Measurements from ENCODE around the gene PARD3.

The PARD3 gene

GRCh38 chr10:34537629-34538231 lies 277.4 kb downstream of the PARD3 start:
- DNase-seq (ENCODE audit: low read depth), result no peak

GRCh38 chr10:34535872-34536271 lies 279.2 kb downstream of the PARD3 start:
- DNase-seq (ENCODE audit: low read depth), result no peak

- DNase-seq (ENCODE audit: low read depth), result no peak
Measured at GRCh38 chr10:34530778-34531177, 284.3 kb downstream of the PARD3 start.

- peak; percentile 97 for DNase-seq (ENCODE audit: low read depth)
Measured at GRCh38 chr10:34528320-34528719, 286.8 kb downstream of the PARD3 start.

DNA sequence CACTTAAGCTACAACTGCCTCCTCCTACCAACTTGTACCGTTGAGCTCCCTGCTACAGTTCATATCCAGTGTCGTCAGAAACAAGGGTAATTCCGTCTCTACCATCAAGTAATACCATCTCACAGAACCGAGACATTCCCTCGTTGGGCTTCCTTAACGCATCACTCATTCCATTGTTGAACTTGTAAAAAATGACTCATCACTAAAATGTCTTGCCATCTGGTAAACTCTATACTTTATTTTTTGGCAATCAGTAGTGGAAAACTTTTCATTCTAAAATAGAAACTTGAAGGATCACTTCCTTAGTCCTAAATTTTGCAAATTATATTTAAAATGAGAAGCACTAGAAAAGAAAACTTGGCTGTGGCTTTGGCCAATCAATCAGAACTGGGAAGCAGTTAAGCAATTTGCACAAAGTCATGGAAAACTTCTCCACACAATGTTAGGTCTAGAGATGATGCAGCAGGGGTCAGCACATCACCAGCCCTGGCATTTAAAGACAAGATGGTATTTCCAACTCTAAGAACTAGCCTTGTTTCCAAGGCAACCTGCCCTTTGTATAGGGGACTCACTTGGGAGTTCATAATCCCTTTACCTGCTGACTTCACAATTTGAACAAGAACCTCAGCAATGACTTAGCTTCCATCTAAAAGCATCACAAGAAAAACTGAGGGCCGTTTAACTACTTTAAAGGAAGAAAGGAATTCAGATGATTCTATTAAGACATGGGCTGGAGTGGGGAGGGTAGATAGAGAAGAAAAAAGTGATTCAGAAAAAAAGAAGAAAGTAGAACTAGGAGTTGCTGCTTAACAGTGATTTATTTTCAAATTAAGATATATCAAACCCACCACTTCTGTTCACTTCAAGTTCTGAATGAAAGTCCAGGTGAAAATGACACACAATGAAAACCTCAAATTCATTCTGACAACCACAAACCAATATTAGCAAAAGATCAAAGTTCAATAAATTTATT lies 288.1 kb downstream of the PARD3 start:
- DNase-seq (ENCODE audit: low read depth), result peak; percentile 94

DNA sequence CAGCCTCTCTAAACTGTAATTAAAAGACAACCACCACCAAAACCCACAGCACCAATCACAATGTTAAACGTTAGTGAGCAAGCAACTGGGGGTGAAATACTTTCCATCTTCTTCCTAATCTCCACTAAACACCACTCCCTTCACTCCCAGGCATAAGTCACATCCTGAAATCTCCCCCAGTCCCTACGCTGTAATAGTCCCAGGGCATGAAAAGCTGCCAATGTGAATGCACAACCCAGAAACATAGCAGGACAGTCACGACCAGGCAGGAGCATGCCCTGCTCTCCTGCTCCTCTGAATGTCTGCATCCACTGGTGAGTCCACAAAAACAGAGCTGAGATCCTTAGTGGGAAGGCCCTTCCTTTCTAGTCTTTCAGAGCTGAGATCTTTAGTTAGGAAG lies 288.9 kb downstream of the PARD3 start:
- DNase-seq (ENCODE audit: low read depth), result peak; percentile 60

DNA sequence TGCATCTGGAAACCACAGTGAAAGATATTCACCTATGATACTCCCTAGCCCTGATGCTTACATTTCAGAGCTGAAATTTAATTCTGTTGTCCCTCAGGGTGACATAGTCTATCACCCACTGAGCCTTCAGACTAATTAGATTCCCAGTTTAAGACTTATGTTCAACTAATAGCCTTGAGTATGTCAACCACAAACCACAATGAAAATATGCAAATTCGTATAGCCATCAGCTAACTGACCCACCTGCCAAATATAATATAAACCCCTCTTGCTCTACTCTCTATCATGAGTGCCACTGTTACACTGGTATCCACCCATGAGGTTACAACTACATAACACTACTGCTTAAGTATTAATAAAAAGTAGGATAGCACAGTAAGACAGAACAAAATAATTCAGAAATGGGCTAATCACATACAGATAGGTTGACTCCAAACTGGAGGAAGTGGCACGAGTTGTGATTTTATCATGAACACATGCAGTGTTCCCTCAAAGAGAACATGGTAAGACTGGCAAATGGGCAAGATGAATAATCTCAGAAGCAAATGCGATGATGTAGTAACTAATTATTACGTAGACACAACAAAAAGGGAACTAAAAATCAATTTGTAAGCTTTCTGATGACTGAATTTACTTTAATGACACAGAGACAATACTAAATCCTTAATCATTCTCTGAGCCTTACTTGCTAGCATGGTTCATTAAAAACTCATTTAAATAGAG lies 290.6 kb downstream of the PARD3 start:
- no peak for DNase-seq (ENCODE audit: low read depth)

GRCh38 chr10:34523017-34523767 lies 291.9 kb downstream of the PARD3 start:
- peak; percentile 64 for DNase-seq (ENCODE audit: low read depth)

- peak; percentile 47 for DNase-seq (ENCODE audit: low read depth)
Measured at GRCh38 chr10:34522546-34522945, 292.6 kb downstream of the PARD3 start.

DNA sequence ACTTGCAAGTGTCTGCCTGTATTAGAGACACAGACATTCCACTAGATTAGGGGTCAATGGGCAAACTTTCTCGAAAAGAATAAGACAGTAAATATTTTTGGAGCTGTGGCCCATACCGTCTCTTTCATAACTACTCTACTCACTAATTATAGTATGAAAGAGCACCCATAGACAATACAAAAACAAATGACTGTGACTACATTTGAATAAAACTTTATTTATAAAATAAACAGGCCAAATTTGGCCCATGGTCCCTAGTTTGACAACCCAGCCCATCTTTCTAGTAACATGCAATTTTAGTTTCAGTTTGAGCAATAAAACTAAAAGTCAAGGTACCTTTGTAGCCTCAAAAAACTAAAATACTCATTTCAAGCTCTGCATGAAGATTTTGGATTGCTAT lies 294.6 kb downstream of the PARD3 start:
- DNase-seq (ENCODE audit: low read depth), result no peak

GRCh38 chr10:34520084-34520483 lies 295.0 kb downstream of the PARD3 start:
- DNase-seq (ENCODE audit: low read depth), result no peak

DNA sequence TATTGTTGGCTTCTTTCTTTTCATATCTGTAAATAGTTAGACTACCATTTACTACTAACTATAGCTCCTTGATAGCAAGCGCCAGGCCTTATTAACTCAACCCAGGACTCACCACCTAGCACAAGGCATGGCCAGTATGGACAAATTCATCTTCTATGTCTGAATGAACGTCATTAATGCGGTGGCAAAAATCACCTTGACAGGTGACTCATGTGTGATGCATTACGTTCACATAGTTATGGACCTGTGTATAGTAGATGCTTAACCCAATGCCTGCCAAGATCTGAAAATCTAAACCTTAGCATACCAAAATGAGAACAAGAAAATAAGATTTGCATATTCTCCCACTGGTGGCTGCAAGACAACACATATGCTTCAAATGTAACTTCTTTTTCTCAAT lies 300.8 kb downstream of the PARD3 start:
- DNase-seq (ENCODE audit: low read depth), result no peak

DNA sequence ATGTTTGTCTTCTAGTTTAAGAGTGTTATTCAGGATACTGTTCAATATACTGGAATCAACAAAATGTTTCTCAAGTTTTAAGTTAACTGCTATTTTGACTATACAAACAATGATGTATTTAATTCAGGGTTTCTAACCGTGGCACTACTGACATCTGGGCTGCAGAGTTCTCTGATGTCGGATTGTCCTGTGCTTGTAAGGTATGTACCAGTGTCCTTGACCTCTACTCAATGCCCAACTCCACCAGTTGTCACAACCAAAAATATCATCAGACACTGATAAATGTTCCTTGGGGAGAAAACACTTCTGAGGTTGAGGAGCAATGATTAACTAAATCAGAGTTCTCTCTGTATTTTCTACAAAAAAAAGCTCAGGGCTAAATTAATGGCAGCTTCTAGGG lies 301.5 kb downstream of the PARD3 start:
- no peak for DNase-seq (ENCODE audit: low read depth)

DNA sequence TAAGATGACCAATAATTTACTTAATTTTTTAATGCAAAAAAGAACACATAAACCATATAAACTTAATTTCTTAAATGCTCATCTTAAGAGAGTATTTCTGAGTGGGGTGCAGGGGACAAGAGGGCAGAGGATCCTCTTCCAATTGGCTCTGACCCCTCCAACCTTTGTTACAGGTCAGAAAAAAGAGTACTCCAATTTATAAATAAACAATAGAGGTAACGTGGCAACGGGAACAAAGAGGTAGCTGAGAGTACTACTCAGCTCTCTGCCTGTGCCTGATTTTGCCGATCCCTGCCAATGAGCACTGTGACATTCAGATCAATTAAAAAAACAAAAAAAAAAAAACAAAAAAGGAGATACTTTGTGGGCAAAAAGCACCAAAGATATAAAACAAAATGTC lies 307.9 kb downstream of the PARD3 start:
- no peak for DNase-seq (ENCODE audit: low read depth)

DNA sequence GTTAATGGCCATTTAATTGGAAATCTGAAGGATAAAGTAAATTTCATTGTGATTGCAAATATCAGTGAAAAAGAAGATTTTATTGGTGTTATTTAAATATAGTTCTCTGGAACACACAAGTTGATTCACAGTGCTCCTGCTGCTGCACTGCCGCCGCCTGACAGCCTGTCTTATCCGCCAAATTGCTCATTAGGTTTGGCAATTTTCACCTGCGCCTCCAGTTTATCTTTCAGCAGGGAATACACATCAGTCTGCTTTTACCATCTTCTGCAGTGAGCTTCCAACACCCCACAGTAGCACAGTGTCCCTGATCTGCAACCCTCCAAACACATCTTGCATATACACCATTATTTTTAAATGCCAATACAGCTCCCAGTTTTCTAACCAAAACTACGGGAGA lies 308.3 kb downstream of the PARD3 start:
- DNase-seq (ENCODE audit: low read depth), result no peak

- DNase-seq (ENCODE audit: low read depth), result no peak
Measured at GRCh38 chr10:34505338-34505737, 309.8 kb downstream of the PARD3 start.

GRCh38 chr10:34504534-34504933 lies 310.6 kb downstream of the PARD3 start:
- peak; percentile 71 for DNase-seq (ENCODE audit: low read depth)

DNA sequence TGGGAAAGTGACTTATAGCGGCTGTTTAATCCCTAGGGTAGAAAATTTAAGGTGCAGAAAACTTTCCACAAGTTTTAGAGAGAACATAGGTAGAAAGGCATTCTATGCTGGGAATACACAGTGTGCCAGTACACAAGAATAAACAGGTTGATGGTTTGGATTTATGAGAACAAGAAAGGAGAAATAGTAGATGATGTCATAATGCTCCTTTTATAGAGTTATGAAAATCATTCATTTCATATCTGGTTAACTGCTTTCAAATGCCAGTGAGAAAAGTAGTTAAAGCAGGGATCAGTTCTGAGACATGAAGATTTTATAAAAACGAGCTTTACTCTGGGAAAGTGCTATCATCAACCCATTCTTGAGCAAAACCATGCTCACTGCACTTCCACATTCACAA lies 311.4 kb downstream of the PARD3 start:
- no peak for DNase-seq (ENCODE audit: low read depth)

GRCh38 chr10:34499612-34500279 lies 315.4 kb downstream of the PARD3 start:
- no peak for DNase-seq (ENCODE audit: low read depth)

GRCh38 chr10:34498821-34499220 lies 316.3 kb downstream of the PARD3 start:
- DNase-seq (ENCODE audit: low read depth), result peak; percentile 32

DNA sequence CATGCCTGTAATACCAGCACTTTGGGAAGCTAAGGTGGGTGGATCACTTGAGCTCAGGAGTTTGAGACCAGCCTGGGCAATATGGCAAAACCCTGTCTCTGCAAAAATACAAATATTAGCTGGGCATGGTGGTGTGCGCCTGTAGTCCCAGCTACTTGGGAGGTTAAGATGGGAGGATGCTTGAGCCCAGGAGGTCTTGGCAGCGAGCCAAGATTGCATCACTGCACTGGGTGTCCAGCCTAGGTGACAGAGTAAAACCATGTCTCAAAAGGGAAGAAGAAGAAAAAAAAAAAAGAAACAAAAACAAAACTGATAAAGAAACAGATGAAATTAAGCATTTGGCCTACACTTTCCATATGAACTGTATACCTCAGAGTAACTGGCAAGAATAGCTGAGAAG lies 319.2 kb downstream of the PARD3 start:
- DNase-seq (ENCODE audit: low read depth), result no peak

All from amniotic epithelial cell (primary cell).